T-helper 1 cell treated with Interleukin-12 subunit alpha and Interleukin-12 subunit beta and Interleukin-4 antibody, amounts not matched to agents 30 ng/mL and 1 ng/mL, for 36 hours (primary cell): ENCODE measurements around the gene LRP1B. TPM values are rescaled to one million over a fixed set of nuclear protein-coding genes. Genes with fewer than 3 reads are reported as not detected.

ENCODE experiments used
- intact Hi-C: fragments of 100-400 bp; cut with micrococcal nuclease; formaldehyde crosslinking; loops from one replicate; pipeline ENCODE4 v1.15.1; 2024
- total RNA-seq: library from RNA; stranded (reverse); gene quantifications from 2 replicates; pipeline ENCODE4 v1.2.3, GENCODE V29; 2022

Gene LRP1B
- total RNA-seq, 1 donor from 2014 or later = not detected

DNA sequence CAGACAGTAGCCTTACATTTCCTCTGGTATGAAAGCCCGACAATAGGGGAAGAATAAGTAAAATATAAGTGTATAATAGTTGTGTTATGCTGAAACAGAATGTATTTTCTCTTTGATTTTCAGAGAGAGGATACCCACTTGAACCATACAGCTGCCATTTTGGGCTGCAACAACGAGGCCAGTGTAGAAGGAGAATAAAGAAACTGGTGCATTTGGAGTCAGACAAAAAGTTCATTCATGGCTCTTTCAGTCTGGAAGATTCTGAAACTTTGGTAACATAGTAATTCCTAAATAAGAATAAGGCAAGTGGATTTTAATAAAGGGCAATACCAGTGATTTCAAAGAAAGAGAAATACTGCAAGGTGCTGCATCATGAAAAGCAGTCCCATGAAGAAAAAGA, 610.9 kb downstream of the LRP1B start:
- intact Hi-C loops = no loop called here

DNA sequence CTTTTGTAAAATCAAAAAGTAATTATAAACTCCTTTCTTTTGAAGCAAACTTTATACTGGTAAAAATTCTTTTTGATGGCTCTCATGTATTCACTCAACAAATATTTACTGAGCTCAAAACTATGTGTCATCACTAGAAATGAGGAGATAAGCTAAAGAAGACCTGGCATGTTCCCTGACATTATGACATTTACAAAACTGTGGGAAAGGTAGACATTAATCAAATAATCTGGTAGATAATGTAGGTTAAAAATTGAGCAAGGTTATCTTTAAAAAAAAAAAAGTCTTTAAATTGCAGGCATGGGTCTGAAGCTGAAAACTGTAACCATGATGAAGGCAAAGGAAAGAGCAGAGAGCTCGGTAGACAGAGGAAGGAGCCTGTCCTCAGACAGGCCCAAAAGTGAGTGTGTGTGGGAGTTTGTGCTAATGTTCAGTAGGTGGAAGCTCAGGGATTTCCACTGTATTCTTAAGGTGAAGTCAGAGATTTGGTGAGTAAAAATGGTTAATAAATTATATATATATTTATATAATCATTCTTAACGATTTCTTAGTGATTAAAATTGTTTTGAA, 612.9 kb downstream of the LRP1B start:
- intact Hi-C loops = no loop called here

DNA sequence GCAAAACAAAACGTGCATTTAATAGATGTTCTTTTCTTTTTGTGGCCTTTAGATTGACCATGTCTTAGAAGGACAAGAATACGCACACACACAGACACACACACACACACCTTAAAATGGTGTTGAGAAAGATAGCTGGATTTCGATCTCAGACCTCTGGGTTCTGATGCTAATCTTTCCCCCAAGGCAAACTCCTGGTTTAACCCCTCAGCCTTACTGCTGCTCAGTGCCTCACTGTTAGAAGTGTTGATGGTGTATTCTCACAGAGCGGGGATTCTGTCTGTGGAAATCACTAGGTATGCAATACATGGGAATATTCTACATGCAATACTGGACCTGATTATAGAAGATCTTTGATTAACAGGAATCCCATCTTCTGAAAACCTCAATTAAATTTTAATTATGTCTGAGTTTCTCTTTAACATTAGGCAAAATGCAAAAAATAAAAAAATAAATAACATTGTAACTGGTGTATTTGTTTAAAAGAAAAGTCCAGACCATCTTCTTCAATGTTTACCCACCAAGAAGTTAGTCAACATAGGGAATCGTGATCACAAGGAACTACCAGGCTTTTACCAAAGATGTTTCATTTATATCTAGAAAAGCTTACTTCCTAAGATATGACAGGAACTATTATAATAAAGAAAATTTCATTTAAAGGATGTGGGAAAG, 613.5 kb downstream of the LRP1B start:
- intact Hi-C loops = no loop called here

DNA sequence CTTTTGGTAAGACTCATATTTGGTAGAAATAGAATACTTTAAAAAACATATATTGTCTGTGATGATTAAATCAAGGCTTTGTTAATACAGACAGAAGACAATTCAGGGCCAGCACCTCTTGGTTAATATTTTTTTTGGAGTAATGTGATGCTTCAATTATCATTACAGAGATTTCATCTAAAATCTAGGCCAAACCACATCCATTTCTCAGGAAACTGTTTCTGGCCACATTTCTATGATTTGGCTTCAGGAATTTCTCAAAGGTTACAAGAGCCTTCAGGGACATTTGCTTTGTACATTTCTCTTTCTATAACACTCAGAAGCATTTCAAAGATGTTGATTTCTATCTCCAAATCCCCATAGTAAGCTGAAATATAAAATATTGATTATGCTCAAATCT, 614.9 kb downstream of the LRP1B start:
- intact Hi-C loops = no loop called here

DNA sequence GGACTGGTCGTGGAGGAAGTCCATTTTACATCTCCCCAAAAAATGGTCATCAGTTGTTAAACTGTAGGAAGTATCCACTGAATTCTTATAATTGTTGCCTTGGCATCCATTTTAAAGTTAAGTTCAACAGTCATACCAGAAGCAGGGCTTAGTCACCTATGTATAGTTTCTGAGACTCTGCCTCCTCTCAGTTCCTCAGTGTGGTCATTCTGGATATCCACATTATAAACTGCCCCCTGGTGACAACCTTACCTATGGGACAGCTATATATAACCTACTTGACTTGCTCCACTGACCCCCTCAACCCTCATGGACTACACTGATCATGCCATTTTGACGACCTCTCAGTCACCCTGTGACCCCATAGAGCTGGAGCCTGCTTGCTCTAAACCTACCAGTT, 617.0 kb downstream of the LRP1B start:
- intact Hi-C loops = no loop called here

DNA sequence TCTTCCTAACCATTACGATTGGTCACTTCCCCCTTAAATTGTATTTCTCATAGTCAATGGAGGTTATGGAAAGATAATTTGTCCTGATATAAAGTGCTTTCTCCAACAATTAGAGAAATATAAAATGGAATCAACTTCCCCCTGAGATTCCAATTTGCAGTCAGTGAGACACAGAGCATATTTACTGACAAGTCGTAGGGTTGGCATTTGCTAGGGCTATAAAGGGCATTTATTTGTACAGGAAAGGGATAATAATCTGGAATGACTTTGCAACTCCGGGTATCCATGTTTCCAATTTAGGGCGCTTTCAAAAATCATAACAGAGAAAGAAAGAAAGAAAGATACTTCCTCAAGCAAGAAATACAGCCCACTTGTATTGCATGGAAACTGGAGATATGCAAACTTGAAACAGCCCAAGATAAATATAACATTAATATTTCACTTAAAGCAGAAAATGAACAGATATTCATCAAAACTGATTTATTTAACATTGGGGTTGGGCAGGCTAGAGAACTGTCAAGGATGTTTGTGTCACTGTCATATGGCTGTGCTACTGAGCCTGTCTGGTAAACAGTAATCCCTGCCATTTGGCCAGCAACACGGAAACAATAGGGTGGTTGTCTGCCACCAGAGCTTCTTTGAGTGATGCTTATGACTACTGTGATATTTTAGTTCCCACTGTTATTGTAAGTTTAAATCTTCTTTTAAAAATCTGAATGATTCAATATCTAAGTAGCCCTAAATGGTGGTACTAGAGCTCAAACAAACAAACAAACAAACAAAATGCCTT, 621.8 kb downstream of the LRP1B start:
- intact Hi-C loops = no loop called here

DNA sequence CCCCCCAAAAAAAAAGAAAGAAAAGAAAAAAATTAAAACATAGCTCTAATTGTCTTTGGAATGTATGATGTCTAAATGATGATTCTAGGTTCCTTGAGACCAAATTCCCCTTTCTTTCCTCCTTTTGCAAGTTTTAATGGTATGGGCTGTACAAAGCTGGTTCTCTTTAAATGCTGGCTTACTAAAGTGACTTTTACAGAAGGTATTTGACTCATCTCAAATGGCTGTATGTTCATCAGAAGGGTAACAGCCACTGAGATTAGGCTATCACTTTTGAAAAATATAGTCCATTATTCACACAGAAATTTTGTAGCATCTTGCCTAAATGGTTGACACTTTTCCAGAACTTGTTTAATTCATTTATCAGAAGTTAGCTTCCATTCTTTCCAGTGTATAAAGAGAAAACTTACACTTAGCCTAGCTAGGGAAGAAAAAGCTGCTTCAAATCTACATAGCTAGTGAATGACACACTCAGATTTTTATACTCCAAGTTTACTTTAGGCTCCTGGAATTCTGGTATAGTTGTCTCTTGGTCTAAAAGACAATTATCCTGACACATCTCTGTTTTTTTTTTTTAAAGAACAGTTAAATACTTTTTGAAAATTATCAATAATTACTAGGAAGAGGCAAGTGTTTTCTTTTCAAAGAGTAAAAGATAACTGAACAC, 622.6 kb downstream of the LRP1B start:
- intact Hi-C loops = no loop called here

DNA sequence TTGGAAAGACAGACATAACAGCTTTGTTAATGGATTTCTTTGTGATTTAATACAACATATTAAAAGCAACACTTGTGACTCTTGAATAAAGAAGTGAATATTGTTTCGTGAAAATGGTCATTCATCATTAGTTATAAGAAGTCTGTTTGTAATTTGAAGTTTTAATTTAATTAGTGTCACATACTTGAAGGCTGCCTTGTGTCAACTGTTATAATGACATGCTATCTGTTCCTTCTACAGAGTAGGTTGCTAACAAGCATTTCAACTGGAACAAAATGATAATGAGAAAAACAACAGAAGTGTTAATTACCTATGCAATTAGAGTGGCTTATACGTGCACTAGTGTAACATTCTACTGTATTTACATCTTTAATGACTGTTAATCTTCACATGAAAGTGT, 624.7 kb downstream of the LRP1B start:
- intact Hi-C loops = no loop called here

DNA sequence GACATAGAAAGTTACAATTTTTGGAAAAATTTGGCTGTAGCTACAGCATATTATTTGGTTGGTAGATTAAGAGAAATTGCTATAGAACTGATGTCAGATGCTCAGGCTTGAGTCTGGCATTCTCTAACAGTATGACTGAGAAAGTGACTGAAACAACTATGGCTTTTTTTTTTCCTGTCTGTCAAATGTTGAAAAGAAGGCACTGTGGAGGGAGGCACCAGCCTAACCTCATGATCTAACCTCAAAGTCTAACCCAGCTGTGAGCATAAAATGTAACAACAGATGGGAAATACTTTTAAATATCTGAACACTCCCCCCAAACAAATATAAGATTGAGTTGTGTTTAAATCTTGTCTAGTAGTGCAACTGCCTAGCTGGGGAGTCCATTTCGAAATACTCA, 629.1 kb downstream of the LRP1B start:
- intact Hi-C loops = no loop called here

DNA sequence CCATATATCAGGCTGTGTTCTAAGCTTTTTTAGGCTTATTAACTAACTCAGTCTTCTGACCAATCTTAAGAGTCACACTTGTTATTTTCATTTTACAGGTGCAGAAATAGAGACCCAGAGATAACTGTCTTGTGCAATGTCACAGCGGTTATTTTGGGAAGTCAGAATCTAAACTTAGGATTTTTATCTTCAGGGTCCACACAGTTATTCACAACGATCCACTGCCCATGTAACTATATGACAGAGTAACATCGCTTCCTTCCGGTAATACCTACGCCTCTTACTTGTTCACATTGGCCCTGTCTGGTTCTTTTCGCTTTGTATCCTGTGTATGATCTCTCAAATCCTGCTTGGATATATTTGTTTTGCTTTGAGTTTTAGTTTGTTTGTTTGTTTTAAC, 631.7 kb downstream of the LRP1B start:
- intact Hi-C loops = no loop called here

DNA sequence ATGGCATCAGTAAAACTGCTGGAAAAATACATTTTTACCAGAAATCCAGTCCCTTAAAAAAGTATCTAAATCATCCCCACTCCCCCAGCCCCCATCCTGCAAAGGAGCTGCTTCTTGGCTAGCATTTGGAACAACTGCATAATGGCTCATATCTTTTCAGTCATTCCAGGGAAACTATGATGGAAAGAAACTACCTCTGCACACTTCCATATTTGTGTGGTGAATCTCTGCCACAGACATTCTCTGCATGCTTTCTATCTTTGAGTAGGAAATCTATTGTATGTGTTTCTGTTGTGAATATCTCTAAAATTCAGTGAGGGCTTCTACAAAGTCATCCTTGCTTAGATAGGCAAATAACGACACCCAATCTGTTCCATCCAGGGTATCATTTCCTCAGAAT, 632.3 kb downstream of the LRP1B start:
- intact Hi-C loops = no loop called here

DNA sequence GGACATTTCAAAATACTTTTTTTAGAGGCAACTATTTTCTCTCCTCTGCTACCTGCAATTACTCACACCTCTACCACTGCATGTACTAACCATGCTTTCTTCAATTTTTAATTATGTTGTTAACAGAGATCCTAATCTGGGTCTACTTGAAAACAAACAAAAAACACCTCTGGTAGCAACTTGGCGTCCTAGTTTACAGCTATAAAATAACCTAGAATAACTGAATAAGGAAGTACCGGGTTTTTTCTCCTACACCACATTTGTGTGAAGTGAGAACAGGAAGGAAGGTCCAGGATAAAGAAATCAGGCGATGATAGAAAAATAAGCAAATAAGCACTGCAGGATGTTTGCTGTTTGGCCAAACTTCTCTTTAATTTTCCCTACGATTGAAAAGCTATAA, 633.5 kb downstream of the LRP1B start:
- intact Hi-C loops = no loop called here

DNA sequence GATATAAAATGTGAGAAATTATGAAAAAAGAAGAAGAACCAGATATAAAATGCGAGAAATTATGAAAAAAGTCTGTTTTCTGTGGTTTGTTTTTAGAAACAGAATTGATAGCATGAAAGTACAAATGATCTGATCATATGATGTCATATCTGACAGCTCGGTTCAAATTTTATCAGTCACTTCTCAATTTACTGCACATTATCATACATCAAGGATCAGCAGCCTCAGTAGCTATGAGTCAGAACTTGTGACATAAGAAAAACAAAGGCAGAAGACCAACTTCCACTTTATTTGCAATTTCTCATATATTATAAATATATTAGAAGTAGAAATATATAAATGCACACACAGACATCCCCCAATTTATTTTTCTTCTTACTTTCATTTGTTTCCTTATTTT, 634.0 kb downstream of the LRP1B start:
- intact Hi-C loops = no loop called here

DNA sequence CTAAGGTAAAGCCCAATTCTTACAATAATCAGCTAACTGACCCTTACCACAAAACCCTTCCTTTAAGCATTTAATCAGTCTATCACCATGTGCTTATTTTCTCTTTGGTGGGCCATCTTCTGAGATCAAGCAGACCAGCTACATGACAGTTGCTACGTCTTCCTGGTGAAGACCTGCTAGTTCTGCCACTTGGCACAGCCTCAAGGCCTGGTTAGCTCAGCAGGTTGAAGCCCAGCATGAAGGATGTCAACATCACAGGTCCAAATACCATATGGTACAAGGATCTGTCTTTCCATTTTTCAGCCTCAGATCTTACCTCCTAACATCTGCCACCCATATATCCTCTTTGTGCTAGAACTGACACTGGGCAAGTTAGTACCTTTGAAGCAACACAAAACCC, 636.9 kb downstream of the LRP1B start:
- intact Hi-C loops = no loop called here

DNA sequence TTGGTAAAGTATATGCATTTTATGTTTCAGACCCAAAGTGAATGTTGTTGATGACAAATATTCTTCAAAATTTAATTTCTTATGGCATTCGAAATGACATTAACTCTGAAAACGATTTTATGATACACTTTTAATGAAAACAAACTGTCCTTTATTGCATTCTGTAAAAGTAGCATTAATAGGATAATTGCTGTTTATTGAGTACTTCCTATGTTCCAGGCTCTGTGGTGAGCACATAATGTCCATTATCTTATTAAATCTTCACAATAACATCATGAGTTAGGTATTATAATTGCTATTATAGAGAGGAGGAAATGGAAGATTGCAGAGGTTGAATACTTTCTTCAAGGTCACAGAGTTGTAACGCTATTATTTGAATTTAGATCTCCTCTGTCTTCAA, 638.0 kb downstream of the LRP1B start:
- intact Hi-C loops = no loop called here

DNA sequence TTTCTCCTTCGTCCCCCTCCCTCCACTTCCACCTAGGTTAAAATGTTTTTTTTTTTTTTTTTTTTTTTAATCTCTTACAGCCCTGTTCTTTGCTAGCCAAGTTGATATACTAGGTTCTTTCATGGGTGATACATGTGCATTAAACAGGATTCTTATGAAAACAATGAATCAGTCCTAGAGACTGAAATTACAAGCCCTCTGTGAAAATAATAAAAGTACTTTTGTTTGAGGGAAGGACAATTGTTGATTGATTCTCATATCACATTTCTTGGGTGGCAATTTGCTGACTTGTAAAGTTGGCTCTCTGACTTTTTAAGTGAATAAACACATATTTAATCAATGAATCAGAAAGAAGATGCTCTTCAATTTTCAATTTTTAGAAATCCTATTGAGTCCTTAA, 639.9 kb downstream of the LRP1B start:
- intact Hi-C loops = no loop called here

DNA sequence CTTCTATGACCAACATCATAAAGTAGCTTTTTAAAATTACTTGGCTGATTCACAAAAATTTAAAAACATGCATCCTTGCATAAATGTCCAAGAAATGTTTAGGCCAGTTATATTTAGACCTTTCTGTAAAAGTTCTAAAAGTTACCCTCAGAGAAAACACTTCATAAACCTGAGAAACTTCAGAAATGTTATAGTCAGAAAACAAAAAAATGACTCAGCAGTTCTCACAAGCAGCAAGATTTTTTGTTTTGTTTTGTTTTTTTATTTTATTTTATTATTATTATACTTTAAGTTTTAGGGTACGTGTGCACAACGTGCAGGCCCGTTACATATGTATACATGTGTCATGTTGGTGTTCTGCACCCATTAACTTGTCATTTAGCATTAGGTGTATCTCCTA, 648.1 kb downstream of the LRP1B start:
- intact Hi-C loops = no loop called here

DNA sequence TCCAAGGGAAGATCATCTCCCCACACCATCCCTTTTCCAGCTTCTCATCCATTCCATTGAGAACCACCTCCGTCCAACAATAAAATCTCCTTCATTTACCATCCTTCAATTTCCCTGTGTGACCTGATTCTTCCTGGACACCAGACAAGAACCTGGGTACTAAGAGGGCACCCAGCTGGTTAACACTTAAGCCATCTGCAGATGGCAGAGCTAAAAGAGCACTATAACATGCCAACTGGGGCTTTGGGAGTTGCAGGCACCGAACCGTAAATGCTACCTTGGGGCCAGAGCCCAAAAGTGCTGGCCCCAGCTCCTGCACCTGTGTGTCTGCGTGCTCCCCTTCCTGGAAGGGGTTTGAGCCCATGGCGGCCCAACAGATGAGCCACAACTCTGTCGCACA, 655.0 kb downstream of the LRP1B start:
- intact Hi-C loops = no loop called here

DNA sequence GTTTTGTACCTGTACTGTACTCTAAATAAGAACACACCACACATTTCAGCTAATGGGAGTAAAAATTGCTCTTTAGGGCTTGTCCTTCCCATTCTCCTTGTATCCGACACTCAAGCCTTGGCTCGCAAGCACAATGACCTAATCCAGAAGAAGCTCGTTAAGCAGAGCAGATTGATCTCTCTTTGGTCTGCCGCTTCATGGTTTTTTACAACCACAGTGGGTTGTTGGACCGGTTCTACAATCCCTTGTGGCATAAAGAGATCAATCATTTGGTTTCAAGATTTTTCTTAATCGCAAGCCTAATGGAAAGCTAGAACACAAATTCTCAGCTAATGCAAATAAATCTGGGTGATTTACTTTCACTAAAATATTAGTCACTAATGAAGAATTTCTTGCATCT, 662.1 kb downstream of the LRP1B start:
- intact Hi-C loops = no loop called here

DNA sequence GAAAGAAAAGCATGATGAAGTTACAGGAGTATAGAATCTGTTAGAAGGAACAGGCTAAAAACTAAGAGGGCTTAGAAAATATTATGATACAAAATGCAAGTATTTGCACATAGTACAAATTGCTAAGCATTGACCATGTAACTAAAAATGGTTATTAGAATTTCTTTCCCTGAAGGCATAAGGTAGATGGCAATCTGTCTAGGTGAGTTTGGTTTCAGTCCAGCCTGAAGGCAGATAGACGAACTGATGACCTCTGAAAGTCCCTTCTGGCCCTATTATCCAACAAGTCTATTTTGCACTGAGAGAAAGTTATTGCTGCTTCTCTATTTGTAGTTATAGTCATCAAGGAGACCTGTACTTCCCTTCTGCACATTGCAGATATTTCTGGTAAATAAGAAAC, 663.5 kb downstream of the LRP1B start:
- intact Hi-C loops = no loop called here

DNA sequence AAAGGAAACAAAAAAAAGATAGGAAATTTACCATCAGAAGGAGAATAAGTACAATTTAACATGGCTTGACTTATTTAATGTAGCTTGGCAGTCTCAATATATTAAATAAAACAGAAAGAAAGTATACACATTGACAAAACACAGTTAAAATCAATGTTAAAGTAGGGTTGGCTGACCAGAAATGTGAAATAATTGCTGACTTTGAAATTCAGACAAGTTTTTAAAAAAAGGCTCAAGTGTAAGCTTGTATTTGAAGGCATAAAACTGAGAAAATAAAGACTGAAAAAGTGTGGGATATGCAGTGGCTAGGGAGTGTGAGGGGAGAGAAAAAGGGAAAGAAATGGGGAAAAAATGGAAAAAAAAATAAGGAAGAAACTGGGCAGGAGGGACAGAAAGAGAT, 665.8 kb downstream of the LRP1B start:
- intact Hi-C loops = no loop called here

DNA sequence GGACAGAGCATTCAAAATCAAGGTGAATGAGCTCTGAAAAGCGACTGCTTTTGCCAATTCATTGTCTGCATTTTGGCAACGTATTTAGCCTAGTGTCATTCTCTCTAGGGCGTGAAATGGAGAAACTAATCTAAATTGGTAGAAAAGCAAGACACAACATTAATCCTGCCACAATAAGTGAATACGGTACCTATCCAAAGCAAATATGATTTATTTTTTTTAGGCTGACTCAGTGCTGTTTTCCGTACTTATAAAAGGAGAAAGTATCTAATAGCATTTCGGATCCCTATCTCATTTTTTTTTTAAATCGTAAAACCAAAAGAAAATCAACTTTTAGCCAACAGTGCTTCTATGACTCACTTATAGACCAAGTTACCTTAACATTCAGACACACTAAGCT, 672.5 kb downstream of the LRP1B start:
- intact Hi-C loops = no loop called here
